NCI-H2196 treated with DMSO at 0.1 percent for 48 hours (cell line): Measurements from ENCODE around the gene ARL6IP4.

ENCODE experiments used
- DNase-seq: peaks from one replicate; lab custom pipeline; 2025; ENCODE audit not compliant: unreplicated experiment; lab: John Stamatoyannopoulos, UW

ARL6IP4 gene

GRCh38 chr12:122977655-122978392 lies 2.7 kb upstream of the ARL6IP4 start:
- no peak for DNase-seq

GRCh38 chr12:122978507-122978955 lies 1.9 kb upstream of the ARL6IP4 start:
- no peak for DNase-seq

GRCh38 chr12:122979001-122979907 lies 1.2 kb upstream of the ARL6IP4 start:
- DNase-seq = no peak

- DNase-seq = no peak
Measured at GRCh38 chr12:122979908-122980182, 636 bp upstream of the ARL6IP4 start.

- no peak for DNase-seq
Measured at GRCh38 chr12:122981036-122981471, 573 bp downstream of the ARL6IP4 start.

- DNase-seq = no peak
Measured at GRCh38 chr12:122981587-122982476, 1.4 kb downstream of the ARL6IP4 start.

GRCh38 chr12:122982477-122982815 lies 2.0 kb downstream of the ARL6IP4 start:
- DNase-seq = no peak

- DNase-seq = no peak
Measured at GRCh38 chr12:122982963-122983788, 2.7 kb downstream of the ARL6IP4 start.

GRCh38 chr12:122983789-122984515 lies 3.5 kb downstream of the ARL6IP4 start:
- DNase-seq = no peak

- no peak for DNase-seq
Measured at GRCh38 chr12:122984612-122985337, 4.3 kb downstream of the ARL6IP4 start.

- no peak for DNase-seq
Measured at GRCh38 chr12:122985338-122986257, 5.1 kb downstream of the ARL6IP4 start.

GRCh38 chr12:122986258-122986871 lies 5.9 kb downstream of the ARL6IP4 start:
- no peak for DNase-seq

- no peak for DNase-seq
Measured at GRCh38 chr12:122987086-122987951, 6.8 kb downstream of the ARL6IP4 start.

GRCh38 chr12:122988036-122988435 lies 7.6 kb downstream of the ARL6IP4 start:
- DNase-seq = no peak

GRCh38 chr12:122988612-122989212 lies 8.2 kb downstream of the ARL6IP4 start:
- no peak for DNase-seq

GRCh38 chr12:122989225-122989839 lies 8.9 kb downstream of the ARL6IP4 start:
- DNase-seq = no peak
